ENCODE measurements around the gene TGFBR3.

TGFBR3 gene

DNA sequence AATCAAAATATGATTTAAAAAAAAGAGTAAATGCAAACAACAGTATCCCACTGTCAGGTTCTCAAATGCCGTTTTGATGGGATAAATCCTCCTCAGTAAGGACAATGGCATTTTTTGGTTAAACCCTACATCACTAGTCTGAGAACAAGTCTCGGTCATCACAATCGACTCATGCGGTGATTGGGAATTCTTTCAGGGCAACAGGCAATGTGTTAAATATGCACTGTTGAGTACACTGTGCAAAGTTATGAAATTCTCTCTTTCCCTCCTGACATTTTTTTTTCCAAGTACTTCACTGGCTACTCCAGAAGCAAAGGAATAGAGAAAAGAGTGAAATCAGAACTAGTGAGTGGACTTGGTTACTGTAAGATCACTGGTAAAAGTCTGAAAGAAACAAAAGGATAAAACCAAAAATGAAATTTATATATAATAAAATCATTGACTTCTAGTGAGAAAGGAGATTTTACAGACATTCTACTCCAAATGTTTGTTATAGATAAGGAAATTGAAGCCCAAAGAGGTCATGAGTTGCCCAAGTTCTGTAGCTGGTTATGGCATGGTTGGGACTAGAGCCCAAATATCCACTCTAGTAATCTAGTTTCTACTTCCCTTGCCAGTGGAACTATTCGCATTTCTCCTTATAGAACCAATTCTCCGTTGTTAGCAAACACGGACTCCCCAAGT lies 111.3 kb downstream of the TGFBR3 start:
- no peak for DNase-seq

DNA sequence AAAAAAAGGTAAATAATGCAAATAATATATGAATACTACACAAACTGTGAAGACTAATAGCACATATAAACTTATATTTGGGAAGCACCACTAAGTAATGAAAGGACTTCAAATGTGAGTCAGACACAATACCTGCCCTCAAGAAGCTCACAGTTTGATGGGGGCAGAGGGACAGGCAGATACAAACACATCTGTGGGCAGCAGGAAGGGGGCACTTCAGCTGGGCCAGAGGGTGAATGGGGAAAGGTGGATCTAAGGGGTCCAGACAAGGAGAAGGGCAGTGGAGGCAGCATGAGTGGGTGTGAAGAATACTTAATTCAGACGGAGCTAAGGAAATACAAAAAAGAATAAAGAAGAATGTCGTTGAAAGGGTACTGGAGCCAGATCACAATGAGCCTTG lies 114.2 kb downstream of the TGFBR3 start:
- no peak for DNase-seq

DNA sequence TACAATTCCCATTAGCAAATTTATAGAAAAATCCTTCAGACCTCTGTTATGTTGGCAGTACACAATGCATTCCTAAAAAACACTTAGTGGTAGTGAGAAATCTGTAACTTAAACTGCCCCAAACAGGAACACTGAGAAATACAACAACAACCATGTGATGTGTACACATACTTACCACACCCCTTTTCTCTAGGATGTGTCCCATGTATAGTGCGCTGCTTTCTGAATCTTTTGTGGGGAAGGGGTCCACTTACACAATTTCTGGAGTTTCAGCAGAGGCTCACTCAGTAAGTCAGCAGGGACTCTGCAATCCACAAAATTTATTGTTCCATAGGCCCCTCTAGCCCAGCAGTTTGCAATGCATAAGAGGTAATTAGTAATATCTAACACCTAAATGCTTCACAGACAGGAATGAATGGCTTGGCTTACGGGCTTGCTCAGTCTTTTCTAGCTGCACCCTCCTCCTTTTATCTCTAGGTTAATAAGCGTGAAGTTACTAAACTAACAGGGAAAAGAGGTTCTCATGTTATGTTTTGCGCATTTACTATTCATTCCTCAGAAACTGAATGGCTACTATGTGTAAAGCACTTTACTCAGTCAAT lies 115.2 kb downstream of the TGFBR3 start:
- DNase-seq: no peak

DNA sequence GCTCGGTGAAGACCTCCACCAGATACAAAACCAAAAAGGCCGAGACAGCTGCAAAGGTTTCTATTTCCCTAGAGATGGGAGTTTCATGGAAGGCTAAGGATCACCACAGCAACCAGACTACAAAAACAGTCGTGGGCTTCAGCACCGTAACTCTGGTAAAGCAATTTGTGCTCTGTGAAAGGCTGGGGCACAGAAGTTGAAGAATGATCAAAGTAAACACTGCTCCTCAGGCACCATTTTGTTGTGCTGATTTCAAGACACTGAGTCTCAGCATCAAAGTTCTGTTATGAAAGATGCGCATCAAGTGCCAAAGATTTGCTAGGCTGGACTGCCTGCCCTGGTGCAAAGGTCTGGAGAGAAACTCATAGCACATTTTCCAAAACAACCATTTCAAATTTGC lies 116.2 kb downstream of the TGFBR3 start:
- peak; percentile 65 for DNase-seq

DNA sequence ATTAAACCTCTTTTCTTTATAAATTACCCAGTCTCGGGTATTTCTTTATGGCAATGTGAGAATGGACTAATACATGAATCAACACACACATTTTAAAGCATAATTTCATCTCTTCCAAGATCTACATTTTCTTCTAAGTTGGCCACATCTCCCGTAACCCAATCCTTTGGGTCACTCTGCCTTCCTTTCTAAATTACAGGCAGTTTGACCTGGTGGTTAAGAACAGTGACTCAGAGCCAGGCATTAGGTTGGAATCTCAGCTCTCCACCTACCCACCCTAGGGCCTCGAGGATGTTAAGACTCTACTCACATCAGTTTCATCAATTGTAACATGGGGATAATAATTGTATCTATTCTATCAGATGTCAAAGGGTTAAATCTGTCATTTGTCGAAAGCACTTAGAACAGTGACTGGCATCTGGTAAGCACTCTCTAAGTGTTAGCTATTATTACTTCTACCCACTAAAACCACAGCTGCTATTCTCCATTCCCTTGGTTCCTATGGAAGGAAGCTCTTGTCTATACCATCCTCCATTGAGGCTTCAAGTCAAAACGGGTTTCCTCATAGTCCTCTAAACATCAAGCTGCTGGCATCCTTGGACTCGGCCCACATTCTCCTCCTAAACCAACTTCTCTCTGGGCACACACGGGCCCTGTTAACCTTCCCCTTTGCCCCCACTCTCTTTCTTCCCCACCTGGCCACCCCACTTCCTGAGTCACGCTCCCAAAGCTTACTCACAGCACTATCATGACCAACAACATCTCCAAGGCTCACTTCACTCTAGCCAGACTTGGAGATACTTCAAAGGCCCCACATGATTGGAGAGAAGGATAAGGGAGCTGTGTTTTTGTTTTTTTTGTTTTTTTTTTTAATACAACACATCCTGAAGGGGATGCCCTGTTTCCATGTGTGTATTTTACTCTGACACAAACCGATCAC lies 116.9 kb downstream of the TGFBR3 start:
- no peak for DNase-seq

DNA sequence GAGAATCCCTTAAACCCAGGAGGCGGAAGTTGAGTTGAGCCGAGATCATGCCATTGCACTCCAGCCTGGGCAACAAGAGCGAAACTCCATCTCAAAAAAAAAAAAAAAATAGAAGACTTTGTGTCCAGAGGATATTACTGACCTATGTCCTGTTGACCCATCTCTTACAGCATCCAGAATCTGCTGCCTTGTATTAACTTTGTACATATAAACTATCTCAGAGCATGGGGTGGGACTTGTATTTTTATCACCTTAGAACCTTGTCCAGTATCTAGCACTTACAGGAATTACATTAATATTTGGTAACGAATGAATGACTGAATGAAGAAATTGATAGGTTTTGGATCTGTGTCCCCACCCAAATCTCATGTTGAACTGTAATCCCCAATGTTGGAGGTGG lies 117.8 kb downstream of the TGFBR3 start:
- DNase-seq: no peak

DNA sequence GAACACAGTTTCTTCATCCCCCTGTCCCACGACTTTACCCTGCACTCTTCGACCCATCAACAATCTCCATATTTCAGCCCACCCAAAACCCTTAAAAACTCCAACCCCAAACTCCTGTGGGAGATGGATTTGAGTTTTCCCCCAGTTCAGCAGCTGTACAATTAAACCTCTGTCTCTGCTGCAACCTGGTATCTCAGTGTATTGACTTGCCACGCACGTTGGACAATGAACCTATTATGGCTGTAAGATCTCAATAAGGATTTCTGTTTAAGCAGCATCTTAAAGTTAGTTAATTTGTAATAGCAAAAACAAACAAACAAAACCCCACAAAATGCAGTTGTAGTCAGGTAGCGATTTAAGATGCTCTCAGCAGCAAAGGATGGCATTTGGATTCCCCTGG lies 119.1 kb downstream of the TGFBR3 start:
- DNase-seq: no peak

DNA sequence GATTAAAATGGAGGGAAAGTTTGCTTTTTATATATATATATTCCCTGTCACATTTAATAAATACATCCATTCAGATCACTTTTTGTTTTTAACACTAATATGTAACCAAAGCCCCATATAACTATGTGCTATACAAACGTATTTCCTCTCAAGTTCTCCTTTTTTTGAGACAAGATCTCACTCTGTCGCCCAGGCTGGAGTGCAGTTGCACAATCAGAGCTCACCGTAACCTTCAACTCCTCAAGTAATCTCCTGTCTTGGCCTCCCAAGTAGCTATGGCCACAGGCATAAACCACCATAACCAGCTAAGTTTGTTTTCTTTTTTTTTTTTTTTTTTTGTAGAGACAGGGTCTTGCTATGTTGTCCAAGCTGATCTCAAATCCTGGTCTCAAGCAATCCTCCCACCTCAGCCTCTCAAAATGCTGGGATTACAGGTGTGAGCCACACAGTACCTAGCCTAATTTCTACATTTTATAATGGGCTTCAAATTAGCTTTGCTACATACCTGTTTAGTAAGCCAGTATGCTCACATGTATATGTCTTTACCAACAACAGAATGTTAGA lies 120.0 kb downstream of the TGFBR3 start:
- no peak for DNase-seq

DNA sequence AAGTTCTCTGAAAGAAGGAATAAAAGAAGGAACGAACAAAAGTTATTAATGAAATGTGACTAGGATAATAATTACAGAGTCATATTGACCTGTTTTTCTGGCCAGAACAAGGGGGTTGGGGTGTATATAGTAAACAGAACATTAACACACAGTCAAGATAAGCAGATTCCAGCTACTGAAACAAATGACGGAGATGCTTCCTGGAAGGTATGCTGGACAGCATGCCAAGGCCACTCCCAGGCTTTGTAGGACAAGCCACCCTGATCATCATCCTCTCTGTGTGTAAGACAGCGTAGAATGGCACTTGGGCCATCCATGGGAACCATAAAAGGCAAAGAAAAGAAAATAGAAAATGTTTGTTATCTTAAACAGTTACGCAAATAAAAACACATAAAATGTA lies 120.7 kb downstream of the TGFBR3 start:
- no peak for DNase-seq

DNA sequence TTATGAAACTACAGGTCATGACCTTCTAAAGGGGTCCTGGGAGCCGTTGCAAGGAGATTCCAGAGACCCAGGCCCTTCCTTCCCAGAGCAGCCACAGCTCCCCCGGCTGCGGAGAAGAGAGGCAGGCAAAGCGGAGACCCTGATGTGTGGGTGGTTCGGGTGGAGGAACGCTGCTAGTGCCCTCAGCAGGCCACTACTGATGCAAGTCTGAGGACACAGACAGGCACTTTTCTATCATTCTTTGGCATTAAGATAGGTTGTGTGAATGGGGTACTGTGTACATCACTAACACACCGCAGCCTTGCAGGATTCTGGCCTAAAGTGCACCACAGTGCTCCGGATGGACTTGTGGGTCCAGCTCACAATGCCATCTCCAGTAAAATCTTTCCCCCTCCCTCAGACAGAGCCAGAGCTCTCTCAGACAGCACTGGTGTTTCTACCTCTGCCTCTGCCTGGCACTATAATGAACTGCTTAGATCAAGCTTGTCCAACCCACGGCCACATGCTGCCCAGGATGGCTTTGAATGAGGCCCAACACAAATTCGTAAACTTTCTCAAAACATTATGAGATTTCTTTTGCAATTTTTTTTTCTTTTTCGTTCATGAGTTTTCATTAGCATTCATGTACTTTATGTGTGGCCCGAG lies 121.4 kb downstream of the TGFBR3 start:
- no peak for DNase-seq

DNA sequence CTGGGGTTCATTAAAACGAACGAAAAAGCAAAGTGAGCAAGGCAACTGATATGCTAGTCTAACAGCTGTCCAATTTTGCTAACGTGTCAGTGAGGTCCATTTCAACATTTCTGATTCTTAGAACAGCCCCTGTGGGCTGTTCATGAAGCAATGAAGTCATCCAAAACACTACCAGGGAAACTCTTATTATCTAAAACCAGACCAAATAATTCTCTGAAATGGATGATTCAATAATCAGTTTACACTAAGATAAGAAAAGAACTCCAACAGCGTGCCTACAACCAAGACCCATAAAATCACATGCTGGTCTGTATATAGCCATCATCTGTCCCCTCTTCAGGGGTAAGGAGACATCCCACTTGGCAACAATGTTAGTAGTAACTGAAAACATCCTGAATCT lies 122.7 kb downstream of the TGFBR3 start:
- no peak for DNase-seq

DNA sequence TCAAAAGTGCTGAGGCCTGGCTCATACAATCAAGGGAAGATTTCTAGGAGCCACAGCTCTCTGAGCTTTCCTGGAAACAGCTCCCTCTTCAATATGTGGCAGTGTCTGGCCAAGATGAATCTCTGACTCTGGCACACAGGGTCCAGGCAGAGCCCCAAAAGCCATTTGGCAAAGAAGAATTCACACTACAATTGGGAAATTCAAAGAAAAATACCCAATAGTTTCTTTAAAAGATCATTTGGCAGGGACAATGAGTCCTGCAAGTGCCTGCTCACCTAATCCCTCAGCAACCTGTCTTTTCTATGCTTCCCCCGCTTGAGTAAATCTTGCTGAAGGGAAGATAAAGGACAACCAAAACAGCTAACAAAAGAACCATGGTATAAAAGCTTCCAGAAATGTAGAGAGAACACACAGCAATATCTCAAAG lies 124.6 kb downstream of the TGFBR3 start:
- DNase-seq: peak; percentile 71

DNA sequence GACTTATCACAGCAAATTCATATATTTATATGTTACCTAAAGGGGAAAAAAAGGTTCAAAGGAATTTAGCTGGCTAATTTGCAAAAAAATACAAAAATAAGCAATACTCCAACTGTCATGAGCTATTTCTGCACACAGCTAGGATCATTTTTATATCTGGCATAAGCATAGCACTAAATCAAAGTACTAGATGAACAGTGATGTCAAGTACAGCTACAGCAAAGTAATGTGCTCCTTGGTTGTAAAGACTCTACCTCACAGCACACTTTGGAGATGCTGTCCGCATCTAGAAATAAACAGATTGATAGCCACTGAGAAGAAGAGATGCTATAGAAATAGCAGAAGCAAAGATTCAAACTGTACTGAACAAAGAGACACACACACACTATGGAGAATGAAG lies 125.4 kb downstream of the TGFBR3 start:
- no peak for DNase-seq

DNA sequence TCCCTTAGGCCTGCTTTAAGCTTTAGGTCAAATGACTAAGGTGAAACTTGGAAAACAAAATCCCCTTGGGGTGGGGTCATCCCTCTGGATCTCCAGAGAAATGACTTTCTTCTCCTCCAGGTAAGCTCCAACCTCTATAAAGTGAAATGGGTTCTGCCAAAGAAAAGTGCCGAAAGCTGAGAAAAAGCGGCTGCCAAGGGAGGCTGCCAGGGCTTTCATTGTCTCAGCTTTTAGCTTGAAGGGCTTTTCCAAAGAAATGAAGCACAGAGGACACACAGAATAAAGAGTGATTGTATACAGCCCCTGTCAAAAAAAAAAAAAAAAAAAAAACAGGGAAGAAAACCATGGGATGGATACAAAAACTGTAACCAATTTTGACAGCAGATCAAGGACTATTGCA lies 126.9 kb downstream of the TGFBR3 start:
- DNase-seq: no peak

DNA sequence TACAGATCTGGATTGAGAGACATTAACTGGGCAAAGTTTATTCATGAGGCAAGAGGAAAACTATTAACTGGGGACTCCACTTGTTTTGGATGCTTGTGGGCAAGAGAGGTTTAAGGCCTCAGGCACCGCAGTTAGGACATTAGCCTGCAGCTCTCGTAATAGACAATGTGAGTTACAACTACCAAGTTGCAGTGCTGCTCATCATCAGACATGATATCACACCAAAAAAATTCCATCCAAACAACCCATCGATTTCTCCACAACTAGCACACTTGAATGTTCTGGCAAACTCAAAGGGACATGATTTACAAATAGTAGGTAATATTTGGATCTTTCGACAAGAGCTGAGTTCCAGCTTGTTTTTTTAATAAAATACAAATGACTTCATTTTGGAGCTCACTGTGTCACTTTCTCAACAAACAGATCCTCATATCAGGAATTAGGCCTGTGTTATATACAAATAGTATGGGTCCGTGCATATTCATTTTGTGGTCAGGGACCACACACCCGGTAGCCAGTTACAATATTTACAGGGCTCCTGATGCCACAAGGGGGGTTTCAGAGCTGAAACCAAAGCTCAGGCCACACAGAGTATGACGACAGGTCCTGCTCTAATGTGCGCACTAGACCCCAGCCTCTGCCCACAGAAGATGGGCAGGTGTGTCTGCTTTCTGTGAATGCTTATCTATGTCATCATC lies 128.0 kb downstream of the TGFBR3 start:
- no peak for DNase-seq

DNA sequence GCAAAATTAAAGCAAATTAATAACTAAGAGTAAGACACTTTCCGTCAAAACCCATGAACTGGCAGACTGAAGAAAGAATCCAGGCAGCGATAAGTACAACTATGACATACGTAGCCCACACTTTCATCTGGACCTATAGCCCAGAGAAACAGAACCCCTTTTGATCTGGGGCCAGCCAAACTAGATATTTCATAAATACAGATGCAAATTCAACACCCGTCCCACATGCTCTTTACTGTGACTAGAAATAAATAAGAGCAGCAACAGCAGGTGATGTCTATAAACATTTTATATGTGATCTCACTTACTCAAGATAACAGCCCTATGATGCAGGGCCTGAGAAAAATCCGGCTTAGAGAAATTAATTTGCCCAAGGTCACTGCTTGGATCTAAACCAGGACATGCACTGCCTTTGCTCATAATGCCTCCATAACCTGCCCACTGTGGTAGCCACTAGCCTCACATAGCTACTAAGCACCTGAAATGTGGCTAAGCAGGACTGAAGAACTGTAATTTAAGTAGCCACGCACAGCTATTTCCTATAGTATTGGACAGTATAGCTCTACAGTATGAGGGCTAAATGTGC lies 130.2 kb downstream of the TGFBR3 start:
- DNase-seq: no peak

DNA sequence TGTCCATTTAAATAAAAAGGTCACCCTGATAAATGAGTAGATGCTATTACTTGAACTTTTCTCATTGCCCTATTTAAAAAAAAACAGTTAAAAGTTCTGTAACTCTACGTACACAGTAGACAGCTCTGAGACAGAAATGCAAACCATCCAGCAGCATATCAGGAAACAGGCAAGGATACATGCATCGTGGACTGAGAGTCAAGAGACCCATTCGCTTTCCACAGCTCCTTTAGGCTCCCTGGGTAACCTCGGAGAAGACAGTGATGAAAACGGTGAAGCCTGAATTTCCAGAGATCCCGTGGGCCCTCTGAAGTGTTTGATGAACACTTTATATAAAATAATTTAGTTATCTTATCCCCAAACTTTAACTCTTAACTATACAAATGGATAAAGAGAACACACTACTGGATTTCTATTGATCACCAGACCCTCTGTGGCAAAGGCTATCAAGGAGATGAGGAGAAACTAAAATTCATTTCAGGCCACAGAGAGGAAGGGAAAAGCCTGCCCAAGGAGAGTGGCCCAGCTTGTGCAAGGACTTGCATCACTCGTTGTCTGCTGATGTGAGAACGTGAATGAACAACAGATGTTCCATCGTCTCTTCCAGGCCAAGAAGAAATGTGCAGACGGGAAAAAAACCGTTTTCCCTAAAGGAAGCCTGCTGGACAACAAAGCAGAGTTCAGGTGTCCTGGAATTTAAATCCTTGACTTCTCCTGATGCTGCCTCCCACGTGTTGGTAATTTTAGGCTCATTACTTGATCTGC lies 131.0 kb downstream of the TGFBR3 start:
- peak; percentile 70 for DNase-seq

DNA sequence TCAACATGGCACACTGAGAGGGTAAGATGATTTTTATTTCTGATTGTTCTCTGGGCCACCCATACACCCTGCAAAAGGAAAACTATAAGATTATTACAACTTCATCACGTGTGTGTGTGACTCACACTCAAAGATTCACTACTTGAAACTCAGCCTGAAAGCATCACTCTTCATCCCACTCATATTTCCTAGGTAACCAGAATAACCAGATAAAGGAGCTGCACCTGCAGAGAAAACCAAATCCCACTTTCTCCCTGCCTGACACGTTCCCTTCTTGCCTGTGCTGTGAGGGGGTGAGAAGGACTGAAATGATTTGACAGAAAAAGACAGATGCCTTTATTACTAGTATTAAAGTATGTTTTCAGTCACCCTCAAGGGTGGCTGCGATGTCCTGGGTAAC lies 131.6 kb downstream of the TGFBR3 start:
- no peak for DNase-seq

DNA sequence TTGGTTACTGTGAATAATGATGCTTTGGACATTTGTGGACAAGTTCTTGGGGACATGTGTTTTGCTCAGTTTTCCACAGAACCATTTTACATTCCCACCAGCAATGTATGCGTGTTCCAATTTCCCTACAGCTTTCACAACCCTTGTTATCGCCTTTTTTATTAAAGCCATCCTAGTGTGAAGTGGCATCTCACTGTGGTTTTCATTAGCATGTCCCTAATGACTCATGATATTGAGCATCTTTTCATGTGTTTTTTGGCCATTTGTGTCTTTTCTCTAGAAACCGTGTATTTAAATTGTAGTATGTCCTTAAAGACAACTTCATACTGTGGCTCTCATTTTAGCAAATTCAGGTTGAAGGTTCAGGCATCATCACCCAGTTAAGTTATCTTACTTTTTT lies 132.1 kb downstream of the TGFBR3 start:
- no peak for DNase-seq

DNA sequence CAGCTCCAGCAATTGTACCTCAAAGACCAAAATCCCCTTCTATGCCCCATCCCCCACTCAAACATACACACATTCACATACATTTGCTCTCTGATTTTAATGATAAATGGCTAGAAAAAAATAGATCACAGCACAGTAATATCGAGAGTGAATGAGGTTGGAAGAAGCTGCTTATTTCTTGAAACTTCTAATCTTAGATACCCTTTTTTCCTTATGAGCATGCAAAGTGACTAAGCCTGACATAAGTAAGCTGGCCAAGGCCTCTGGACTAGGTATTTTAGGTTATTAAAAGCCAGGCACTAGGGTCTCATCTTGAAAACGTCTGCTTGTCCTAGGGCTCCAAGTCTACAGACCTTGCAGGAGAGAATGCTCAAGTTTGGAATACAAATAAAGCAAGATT lies 133.6 kb downstream of the TGFBR3 start:
- DNase-seq: no peak

DNA sequence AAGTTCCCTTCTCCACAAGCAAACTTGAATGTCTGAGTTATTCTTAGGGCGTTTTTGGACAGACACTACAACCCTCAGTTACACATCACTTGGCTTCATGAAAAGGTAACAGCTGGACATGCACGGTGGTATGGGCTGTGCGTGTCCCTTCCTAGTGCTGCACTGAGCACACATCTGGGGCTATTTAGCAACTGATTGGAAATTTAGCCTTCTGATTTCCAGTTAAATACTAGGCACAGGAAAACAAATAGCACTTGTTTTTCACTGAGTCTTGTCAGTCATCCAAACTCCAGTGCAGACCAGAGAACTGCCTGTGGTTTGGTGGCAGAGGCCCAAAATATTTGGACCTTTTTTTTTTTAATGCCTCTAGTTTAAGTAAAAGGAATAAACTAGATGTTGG lies 134.7 kb downstream of the TGFBR3 start:
- peak; percentile 78 for DNase-seq

Measured in femur (tissue), 1 donor.